GM12875 (cell line): ENCODE results near the gene MBL2.

ENCODE experiments used
- H3K4me3 ChIP-seq: one replicate; pipeline ENCODE4 v1.5.1; 2011; ENCODE audit warnings: low read depth, low read length, control low read depth
- CTCF ChIP-seq: IDR thresholded peaks from 2 replicates; pipeline ENCODE4 v1.5.1; 2011; ENCODE audit warnings: low read depth, mild to moderate bottlenecking, control low read depth, inconsistent platforms, low read length, moderate library complexity, borderline replicate concordance; ENCODE audit not compliant: insufficient read depth

Gene MBL2

GRCh38 chr10:52742731-52743130 lies 29.9 kb downstream of the MBL2 start:
- no peak for TF ChIP-seq CTCF
- no peak overlapping the region for H3K4me3 ChIP-seq

DNA sequence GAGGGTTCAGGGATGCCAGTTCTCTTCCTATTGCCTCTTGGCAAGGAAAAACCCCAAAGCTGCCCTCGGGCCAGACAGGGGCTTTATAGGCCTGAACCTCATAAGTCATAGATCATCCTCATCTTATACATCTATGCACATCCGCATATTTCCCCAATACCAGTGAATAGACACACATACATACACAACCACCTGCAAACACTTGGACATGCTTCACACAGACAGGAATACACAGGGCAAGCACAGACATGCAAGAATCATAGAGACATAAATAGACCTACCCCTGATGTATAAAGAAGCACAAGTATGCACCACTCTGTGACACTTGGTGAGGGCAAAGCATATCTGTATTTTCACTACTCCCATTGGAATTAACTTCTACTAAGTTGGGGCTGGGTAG lies 30.7 kb downstream of the MBL2 start:
- no peak for TF ChIP-seq CTCF
- no peak overlapping the region for H3K4me3 ChIP-seq

DNA sequence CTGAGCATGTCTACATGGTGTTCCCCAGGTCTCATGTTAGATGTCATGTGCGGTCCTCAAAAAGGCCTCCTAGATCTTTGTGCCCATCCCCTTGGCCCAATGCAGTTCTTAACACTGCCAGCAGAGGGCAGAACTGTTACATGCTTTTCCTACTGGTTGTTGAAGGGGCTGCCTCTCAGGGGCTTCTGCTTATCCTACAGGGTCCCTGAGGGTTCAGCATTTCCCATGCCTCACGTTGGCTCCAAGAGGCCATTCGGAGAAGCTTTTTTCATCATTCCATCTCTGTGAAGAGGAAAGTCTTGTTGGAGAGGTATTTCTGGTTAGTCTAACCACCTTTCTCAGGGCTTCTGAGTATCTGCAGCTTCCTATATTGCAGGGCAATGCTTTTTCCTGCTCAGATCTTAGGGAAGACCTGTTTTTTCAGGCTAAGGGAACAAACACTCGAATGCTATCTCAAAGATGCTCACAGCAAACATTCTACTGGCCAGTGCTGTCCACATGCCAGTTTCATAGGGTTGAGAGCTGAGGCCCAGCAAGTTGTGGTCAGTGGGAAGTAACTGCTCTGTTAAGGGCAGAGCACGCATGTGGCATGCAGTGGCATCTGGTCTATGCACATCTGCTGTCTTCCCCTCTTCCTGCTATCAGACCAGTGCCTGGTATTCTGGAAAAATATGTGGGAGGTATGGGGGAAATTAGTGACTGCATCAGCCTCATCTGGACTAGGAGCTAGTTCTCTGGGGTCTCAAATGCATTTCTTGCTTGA lies 31.5 kb downstream of the MBL2 start:
- no peak overlapping the region for H3K4me3 ChIP-seq
- TF ChIP-seq CTCF, result peak; percentile 90

DNA sequence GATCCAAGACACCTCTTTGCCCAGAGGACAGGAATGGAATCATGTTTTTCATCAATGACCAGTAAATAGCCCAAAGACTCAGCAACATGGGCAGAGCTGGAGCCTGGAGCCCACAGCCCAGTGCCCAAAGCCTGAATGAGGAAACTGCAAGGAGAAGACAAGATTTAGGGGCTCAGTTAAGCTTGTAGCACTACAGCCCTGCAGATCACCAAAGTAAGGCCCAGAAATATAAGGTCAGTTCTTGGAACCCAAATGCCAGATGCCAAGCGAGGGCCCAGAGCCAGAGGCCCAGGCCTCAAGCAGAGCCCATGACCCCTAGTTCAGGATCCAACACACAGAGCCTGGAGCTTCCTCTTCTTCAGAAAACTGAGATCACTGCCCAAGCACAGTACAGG lies 32.4 kb downstream of the MBL2 start:
- TF ChIP-seq CTCF, result no peak
- no peak overlapping the region for H3K4me3 ChIP-seq

DNA sequence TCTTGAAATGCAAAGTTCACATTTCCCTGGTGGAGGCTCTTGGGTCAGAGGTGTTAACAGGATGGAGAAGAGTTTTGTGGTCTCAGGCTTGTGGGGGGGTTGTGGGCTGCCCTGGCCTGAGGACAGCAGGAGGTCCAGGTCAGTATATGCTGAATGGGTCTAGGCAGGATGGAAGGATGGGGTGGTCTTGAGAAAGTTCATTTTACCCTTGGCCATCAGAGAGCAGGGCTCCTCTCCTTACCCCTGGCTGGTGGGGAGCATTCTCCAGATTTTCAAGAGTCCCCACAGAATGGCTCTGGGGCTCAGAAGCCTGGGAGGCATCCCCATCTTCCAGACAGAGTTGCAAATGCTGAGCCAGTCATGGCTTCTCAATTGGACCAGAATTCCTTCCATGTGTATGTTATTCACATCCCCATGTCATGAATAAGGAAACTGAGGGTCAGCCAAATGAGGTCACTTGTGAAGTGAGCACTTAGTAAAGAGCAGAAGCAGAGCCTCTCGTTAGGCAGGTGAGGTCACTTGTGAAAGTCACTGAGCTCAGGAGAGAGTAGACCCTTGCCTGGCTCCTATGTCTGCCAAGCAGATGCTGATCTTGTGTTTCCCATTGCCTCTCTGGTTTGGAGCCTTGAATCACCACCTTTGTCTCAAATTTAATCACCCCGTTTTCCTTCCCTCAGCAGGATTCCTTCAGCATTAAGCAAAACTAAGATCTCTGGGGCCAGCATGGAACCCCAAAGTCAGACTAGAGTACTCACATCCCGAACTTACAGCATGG lies 33.0 kb downstream of the MBL2 start:
- no peak for TF ChIP-seq CTCF
- H3K4me3 ChIP-seq, result no peak overlapping the region

GRCh38 chr10:52738951-52739350 lies 33.6 kb downstream of the MBL2 start:
- H3K4me3 ChIP-seq, result no peak overlapping the region

More at GRCh38 chr10:52738951-52739350, 33.6 kb downstream of the MBL2 start:
- TF ChIP-seq CTCF, result no peak
